Hepatocyte (in vitro differentiated cells): Measurements from ENCODE around the gene PIK3R4.

Experiments
- EZH2 ChIP-seq: fragments of 200-600 bp; sonication (generic); IDR thresholded peaks from 2 replicates; pipeline ENCODE4 v1.6.1; 2016; ENCODE audit warnings: antibody characterized with exemption, mild to moderate bottlenecking, borderline replicate concordance
- EZH2phosphoT487 ChIP-seq: fragments of 200-600 bp; sonication (generic); IDR thresholded peaks from one replicate; pipeline ENCODE4 v1.6.1; 2018; ENCODE audit warnings: antibody characterized with exemption, mild to moderate bottlenecking, low read depth, moderate library complexity; ENCODE audit not compliant: unreplicated experiment, severe bottlenecking
- TF ChIP-seq, protein P1 (sequence below): fragments of 200-600 bp; sonication (generic); IDR thresholded peaks from 2 replicates; pipeline ENCODE4 v1.5.1; 2016; ENCODE audit warnings: antibody characterized with exemption, mild to moderate bottlenecking; ENCODE audit not compliant: poor library complexity

- TF ChIP-seq, protein P1, sequence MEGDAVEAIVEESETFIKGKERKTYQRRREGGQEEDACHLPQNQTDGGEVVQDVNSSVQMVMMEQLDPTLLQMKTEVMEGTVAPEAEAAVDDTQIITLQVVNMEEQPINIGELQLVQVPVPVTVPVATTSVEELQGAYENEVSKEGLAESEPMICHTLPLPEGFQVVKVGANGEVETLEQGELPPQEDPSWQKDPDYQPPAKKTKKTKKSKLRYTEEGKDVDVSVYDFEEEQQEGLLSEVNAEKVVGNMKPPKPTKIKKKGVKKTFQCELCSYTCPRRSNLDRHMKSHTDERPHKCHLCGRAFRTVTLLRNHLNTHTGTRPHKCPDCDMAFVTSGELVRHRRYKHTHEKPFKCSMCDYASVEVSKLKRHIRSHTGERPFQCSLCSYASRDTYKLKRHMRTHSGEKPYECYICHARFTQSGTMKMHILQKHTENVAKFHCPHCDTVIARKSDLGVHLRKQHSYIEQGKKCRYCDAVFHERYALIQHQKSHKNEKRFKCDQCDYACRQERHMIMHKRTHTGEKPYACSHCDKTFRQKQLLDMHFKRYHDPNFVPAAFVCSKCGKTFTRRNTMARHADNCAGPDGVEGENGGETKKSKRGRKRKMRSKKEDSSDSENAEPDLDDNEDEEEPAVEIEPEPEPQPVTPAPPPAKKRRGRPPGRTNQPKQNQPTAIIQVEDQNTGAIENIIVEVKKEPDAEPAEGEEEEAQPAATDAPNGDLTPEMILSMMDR = no peak
- no peak for TF ChIP-seq EZH2
- no peak for TF ChIP-seq EZH2phosphoT487
These were observed 97.5 kb downstream of the PIK3R4 start for GRCh38 chr3:130649061-130649654.
